K562 (cell line): ENCODE data around the gene CLASP1. TPM values are rescaled to one million over a fixed set of nuclear protein-coding genes. Genes with fewer than 3 reads are reported as not detected.

Source experiments
- BCOR ChIP-seq: fragments of 450-650 bp; IDR thresholded peaks from 2 replicates; pipeline ENCODE4 v1.6.1; 2016
- ESRRB ChIP-seq: fragments of 250-450 bp; sonication (Bioruptor Pico); IDR thresholded peaks from 2 replicates; pipeline ENCODE4 v1.5.0; 2020; ENCODE audit warnings: mild to moderate bottlenecking, moderate library complexity, borderline replicate concordance
- ETV6 ChIP-seq, 3 experiments: fragments of 150-350 bp in 1 of 3; sonication (generic) in 1 of 3; formaldehyde crosslinking in 1 of 3; IDR thresholded peaks; 2 replicates each; pipeline versions ENCODE4 v1.6.1 to v1.8.0; 2014 to 2022; ENCODE audit warnings: borderline replicate concordance in 2 of 3, low read depth in 2 of 3, antibody characterized with exemption in 1 of 3, low read length in 1 of 3, mild to moderate bottlenecking in 1 of 3, missing genetic modification reagents in 1 of 3
- GATAD2A ChIP-seq: fragments of 450-650 bp; IDR thresholded peaks from 2 replicates; pipeline ENCODE4 v1.6.1; 2017
- JUN ChIP-seq, 2 experiments: sonication (generic) in 1 of 2; formaldehyde crosslinking in 1 of 2; IDR thresholded peaks; 2 replicates each; pipeline versions ENCODE4 v1.6.1 to v1.8.0; 2012 to 2022; ENCODE audit warnings: borderline replicate concordance in 2 of 2, mild to moderate bottlenecking in 2 of 2, improper control_type of control experiment in 1 of 2, low read depth in 1 of 2, low read length in 1 of 2, missing genetic modification reagents in 1 of 2
- MTA1 ChIP-seq: fragments of 450-650 bp; IDR thresholded peaks from 2 replicates; pipeline ENCODE4 v1.6.1; 2017; ENCODE audit warnings: borderline replicate concordance
- MTA2 ChIP-seq: fragments of 450-650 bp; IDR thresholded peaks from 2 replicates; pipeline ENCODE4 v1.6.1; 2016; ENCODE audit warnings: low read depth
- NBN ChIP-seq: fragments of 450-650 bp; IDR thresholded peaks from 2 replicates; pipeline ENCODE4 v1.6.1; 2016; ENCODE audit warnings: low read depth, mild to moderate bottlenecking
- SAP30 ChIP-seq: fragments of 200-600 bp; sonication (generic); IDR thresholded peaks from 2 replicates; pipeline ENCODE4 v1.6.1; 2012; ENCODE audit warnings: borderline replicate concordance, low read depth, mild to moderate bottlenecking, moderate library complexity, low read length, control low read depth, inconsistent platforms; ENCODE audit not compliant: insufficient read depth, poor library complexity, severe bottlenecking
- SRSF1 ChIP-seq: fragments of 200-400 bp; formaldehyde crosslinking; IDR thresholded peaks from 2 replicates; pipeline ENCODE4 v1.6.1; 2017; ENCODE audit warnings: mild to moderate bottlenecking, low read depth, low read length, moderate library complexity
- TAF7 ChIP-seq: fragments of 450-650 bp; IDR thresholded peaks from 2 replicates; pipeline ENCODE4 v1.6.1; 2016; ENCODE audit warnings: missing genetic modification characterization, missing compliant biosample characterization
- ZNF384 ChIP-seq: IDR thresholded peaks from 2 replicates; pipeline ENCODE4 v1.6.1; 2012; ENCODE audit warnings: low read depth, low read length, improper control_type of control experiment
- ZNF512 ChIP-seq: IDR thresholded peaks from 2 replicates; pipeline ENCODE4 v1.6.1; 2016; ENCODE audit warnings: missing genetic modification characterization, missing compliant biosample characterization
- polyA plus RNA-seq, 8 experiments: library from polyadenylated mRNA; depleted of rRNA in 4 of 8; stranded (reverse) in 5 of 8; unstranded in 3 of 8; fragments of >200 nt; fragmentation: Nextera tagmentation in 2 of 8; fragmentation: Illumina TruSeq in 1 of 8; extraction: Ambion mirVana in 2 of 8; extraction: Trizol in 1 of 8; gene quantifications; 2 replicates each; pipeline versions ENCODE4 v1.2.1 to v1.2.3, GENCODE V29; 2011 to 2014; ENCODE audit warnings: inconsistent platforms in 1 of 8, missing spikeins in 1 of 8
- total RNA-seq, 7 experiments: library from RNA; depleted of rRNA in 6 of 7; stranded (reverse); fragments of >200 nt in 6 of 7; fragmentation: Illumina TruSeq in 2 of 7; extraction: Trizol in 2 of 7; gene quantifications; 2 replicates each; pipeline versions ENCODE4 v1.2.1 to v1.2.3, GENCODE V29; 2011 to 2021; ENCODE audit warnings: low replicate concordance in 1 of 7
- TF ChIP-seq, protein P1 (sequence below): fragments of 250-450 bp; sonication (Bioruptor Pico); IDR thresholded peaks from 2 replicates; pipeline ENCODE4 v1.5.0; 2021
- TF ChIP-seq, protein P2 (sequence below): fragments of 250-450 bp; sonication (Bioruptor Pico); IDR thresholded peaks from 2 replicates; pipeline ENCODE4 v1.8.0; 2021; ENCODE audit warnings: mild to moderate bottlenecking, moderate library complexity
- TF ChIP-seq, protein P3 (sequence below): IDR thresholded peaks from 3 replicates; pipeline ENCODE4 v1.6.1; 2011; ENCODE audit warnings: borderline replicate concordance, mild to moderate bottlenecking, moderate library complexity; ENCODE audit not compliant: insufficient read length; ENCODE audit errors: extremely low read depth

Gene CLASP1
- total and polyA plus RNA-seq, 9 of the 15 experiments (the other 6 are each of a cell fraction or from before 2014, with no cell fraction given) = 1.7 to 40.3 (median 20.7) TPM

GRCh38 chr2:121611730-121612705 lies 37.2 kb downstream of the CLASP1 start (continued):
- TF ChIP-seq, protein P1, sequence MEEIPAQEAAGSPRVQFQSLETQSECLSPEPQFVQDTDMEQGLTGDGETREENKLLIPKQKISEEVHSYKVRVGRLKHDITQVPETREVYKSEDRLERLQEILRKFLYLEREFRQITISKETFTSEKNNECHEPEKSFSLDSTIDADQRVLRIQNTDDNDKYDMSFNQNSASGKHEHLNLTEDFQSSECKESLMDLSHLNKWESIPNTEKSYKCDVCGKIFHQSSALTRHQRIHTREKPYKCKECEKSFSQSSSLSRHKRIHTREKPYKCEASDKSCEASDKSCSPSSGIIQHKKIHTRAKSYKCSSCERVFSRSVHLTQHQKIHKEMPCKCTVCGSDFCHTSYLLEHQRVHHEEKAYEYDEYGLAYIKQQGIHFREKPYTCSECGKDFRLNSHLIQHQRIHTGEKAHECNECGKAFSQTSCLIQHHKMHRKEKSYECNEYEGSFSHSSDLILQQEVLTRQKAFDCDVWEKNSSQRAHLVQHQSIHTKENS (CRISPR knock-in tag) = no peak
- TF ChIP-seq SRSF1 (no peak), ESRRB (CRISPR knock-in tag) (no peak), ZNF384 (no peak), ETV6 (IDR thresholded peaks at IDR 0.05; ENCODE audit: borderline replicate concordance in 1 of 2, low read depth in 2 of 2, low read length in 1 of 2) (peak; percentile 97 to 99), ETV6 (CRISPR knock-in tag; IDR thresholded peaks at IDR 0.05; ENCODE audit: borderline replicate concordance) (no peak), SAP30 (no peak), TAF7 (tag) (no peak), MTA1 (peak; percentile 88), JUN (IDR thresholded peaks at IDR 0.05; ENCODE audit: borderline replicate concordance, low read depth, low read length) (no peak), JUN (CRISPR knock-in tag; IDR thresholded peaks at IDR 0.05; ENCODE audit: borderline replicate concordance) (no peak), ZNF512 (tag) (peak; percentile 95), BCOR (no peak), GATAD2A (0 out of 2 replicates have a peak, but pooled peaks have one; percentile 20), MTA2 (0 out of 2 replicates have a peak, but pooled peaks have one; percentile 3), NBN (peak; percentile 47; the same call in 1 of the 2 replicates)
- TF ChIP-seq, protein P2, sequence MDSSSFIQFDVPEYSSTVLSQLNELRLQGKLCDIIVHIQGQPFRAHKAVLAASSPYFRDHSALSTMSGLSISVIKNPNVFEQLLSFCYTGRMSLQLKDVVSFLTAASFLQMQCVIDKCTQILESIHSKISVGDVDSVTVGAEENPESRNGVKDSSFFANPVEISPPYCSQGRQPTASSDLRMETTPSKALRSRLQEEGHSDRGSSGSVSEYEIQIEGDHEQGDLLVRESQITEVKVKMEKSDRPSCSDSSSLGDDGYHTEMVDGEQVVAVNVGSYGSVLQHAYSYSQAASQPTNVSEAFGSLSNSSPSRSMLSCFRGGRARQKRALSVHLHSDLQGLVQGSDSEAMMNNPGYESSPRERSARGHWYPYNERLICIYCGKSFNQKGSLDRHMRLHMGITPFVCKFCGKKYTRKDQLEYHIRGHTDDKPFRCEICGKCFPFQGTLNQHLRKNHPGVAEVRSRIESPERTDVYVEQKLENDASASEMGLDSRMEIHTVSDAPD (CRISPR knock-in tag) = no peak
- TF ChIP-seq, protein P3, sequence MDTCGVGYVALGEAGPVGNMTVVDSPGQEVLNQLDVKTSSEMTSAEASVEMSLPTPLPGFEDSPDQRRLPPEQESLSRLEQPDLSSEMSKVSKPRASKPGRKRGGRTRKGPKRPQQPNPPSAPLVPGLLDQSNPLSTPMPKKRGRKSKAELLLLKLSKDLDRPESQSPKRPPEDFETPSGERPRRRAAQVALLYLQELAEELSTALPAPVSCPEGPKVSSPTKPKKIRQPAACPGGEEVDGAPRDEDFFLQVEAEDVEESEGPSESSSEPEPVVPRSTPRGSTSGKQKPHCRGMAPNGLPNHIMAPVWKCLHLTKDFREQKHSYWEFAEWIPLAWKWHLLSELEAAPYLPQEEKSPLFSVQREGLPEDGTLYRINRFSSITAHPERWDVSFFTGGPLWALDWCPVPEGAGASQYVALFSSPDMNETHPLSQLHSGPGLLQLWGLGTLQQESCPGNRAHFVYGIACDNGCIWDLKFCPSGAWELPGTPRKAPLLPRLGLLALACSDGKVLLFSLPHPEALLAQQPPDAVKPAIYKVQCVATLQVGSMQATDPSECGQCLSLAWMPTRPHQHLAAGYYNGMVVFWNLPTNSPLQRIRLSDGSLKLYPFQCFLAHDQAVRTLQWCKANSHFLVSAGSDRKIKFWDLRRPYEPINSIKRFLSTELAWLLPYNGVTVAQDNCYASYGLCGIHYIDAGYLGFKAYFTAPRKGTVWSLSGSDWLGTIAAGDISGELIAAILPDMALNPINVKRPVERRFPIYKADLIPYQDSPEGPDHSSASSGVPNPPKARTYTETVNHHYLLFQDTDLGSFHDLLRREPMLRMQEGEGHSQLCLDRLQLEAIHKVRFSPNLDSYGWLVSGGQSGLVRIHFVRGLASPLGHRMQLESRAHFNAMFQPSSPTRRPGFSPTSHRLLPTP = no peak
